GM12878 (cell line): ENCODE measurements around the gene IFI6. TPM values are rescaled to one million over a fixed set of nuclear protein-coding genes. Genes with fewer than 3 reads are reported as not detected.

Source experiments
- CBX5 ChIP-seq: sonication (generic); IDR thresholded peaks from 2 replicates; pipeline ENCODE4 v1.6.1; 2016; ENCODE audit warnings: low read depth, moderate library complexity, mild to moderate bottlenecking, inconsistent platforms
- EP300 ChIP-seq, 2 experiments: fragments of 150-350 bp in 1 of 2; IDR thresholded peaks; 2 replicates each; pipeline ENCODE4 v1.6.1; 2011 to 2012; ENCODE audit warnings: low read depth in 2 of 2, low read length in 2 of 2, borderline replicate concordance in 1 of 2, improper control_type of control experiment in 1 of 2, inconsistent platforms in 1 of 2; ENCODE audit not compliant: control insufficient read depth in 1 of 2
- IRF3 ChIP-seq: fragments of 450-650 bp; IDR thresholded peaks from 2 replicates; pipeline ENCODE4 v1.6.1; 2014; ENCODE audit warnings: mild to moderate bottlenecking
- JUND ChIP-seq: IDR thresholded peaks from 2 replicates; pipeline ENCODE4 v1.6.1; 2012; ENCODE audit warnings: low read depth, mild to moderate bottlenecking, low read length, improper control_type of control experiment, moderate library complexity
- NBN ChIP-seq: fragments of 450-650 bp; IDR thresholded peaks from 2 replicates; pipeline ENCODE4 v1.6.1; 2016
- NFXL1 ChIP-seq: fragments of 450-650 bp; IDR thresholded peaks from 2 replicates; pipeline ENCODE4 v1.6.1; 2017; ENCODE audit warnings: antibody characterized with exemption, mild to moderate bottlenecking, borderline replicate concordance
- NR2F1 ChIP-seq: fragments of 450-650 bp; conservative IDR thresholded peaks from 2 replicates; pipeline ENCODE4 v1.6.1; 2017; ENCODE audit warnings: mild to moderate bottlenecking
- POLR2A ChIP-seq: IDR thresholded peaks from 2 replicates; pipeline ENCODE4 v1.6.1; 2011; ENCODE audit warnings: low read depth, mild to moderate bottlenecking, low read length
- POLR2AphosphoS2 ChIP-seq: IDR thresholded peaks from 2 replicates; pipeline ENCODE4 v1.6.1; 2011; ENCODE audit warnings: low read depth, mild to moderate bottlenecking, low read length, improper control_type of control experiment, moderate library complexity
- POU2F2 ChIP-seq: IDR thresholded peaks from 3 replicates; pipeline ENCODE4 v1.6.1; 2011; ENCODE audit warnings: low read depth, mild to moderate bottlenecking, low read length, borderline replicate concordance
- RAD51 ChIP-seq: fragments of 450-650 bp; IDR thresholded peaks from 2 replicates; pipeline ENCODE4 v1.6.1; 2016; ENCODE audit warnings: moderate library complexity, mild to moderate bottlenecking, inconsistent platforms
- STAT1 ChIP-seq: fragments of 450-650 bp; conservative IDR thresholded peaks from 2 replicates; pipeline ENCODE4 v1.6.1; 2014; ENCODE audit warnings: antibody characterized with exemption, mild to moderate bottlenecking
- STAT3 ChIP-seq: IDR thresholded peaks from 2 replicates; pipeline ENCODE4 v1.6.1; 2011; ENCODE audit warnings: low read depth, low read length, improper control_type of control experiment
- YBX1 ChIP-seq: fragments of 450-650 bp; IDR thresholded peaks from 2 replicates; pipeline ENCODE4 v1.6.1; 2016; ENCODE audit warnings: antibody characterized with exemption
- ZBTB4 ChIP-seq: fragments of 450-650 bp; formaldehyde crosslinking; IDR thresholded peaks from 2 replicates; pipeline ENCODE4 v1.4.0; 2022; ENCODE audit warnings: mild to moderate bottlenecking, moderate library complexity
- ZNF217 ChIP-seq: fragments of 450-650 bp; IDR thresholded peaks from 2 replicates; pipeline ENCODE4 v1.6.1; 2017; ENCODE audit warnings: antibody characterized with exemption, mild to moderate bottlenecking
- polyA plus RNA-seq, 11 experiments: library from polyadenylated mRNA; depleted of rRNA in 4 of 11; unstranded in 6 of 11; stranded (reverse) in 5 of 11; fragments of >200 nt; fragmentation: Nextera tagmentation in 4 of 11; fragmentation: Illumina TruSeq in 1 of 11; extraction: Ambion mirVana in 4 of 11; extraction: Trizol in 1 of 11; gene quantifications; 1 replicate in 1 of 11; 2 replicates in 10 of 11; pipeline versions ENCODE4 v1.2.1 to v1.2.3, GENCODE V29; 2011 to 2016; ENCODE audit warnings: inconsistent platforms in 2 of 11, missing spikeins in 2 of 11, low read depth in 1 of 11
- total RNA-seq, 4 experiments: library from RNA; depleted of rRNA in 3 of 4; stranded (reverse); fragments of >200 nt in 3 of 4; fragmentation: Illumina TruSeq in 1 of 4; extraction: Trizol in 1 of 4; gene quantifications; 2 replicates each; pipeline versions ENCODE4 v1.2.1 to v1.2.3, GENCODE V29; 2013 to 2021
- TF ChIP-seq, protein P1 (sequence below): fragments of 450-650 bp; IDR thresholded peaks from 2 replicates; pipeline ENCODE4 v1.6.1; 2017; ENCODE audit warnings: mild to moderate bottlenecking, moderate library complexity
- TF ChIP-seq, protein P2 (sequence below): IDR thresholded peaks from 2 replicates; pipeline ENCODE4 v1.6.1; 2012; ENCODE audit warnings: low read depth, low read length, improper control_type of control experiment
- TF ChIP-seq, protein P3 (sequence below): IDR thresholded peaks from 2 replicates; pipeline ENCODE4 v1.6.1; 2012; ENCODE audit warnings: low read depth, low read length, improper control_type of control experiment

The IFI6 gene
- total and polyA plus RNA-seq, 10 of the 15 experiments (the other 5 are each of a cell fraction or from before 2014, with no cell fraction given) = 5.6 to 123 (median 69.0) TPM

DNA sequence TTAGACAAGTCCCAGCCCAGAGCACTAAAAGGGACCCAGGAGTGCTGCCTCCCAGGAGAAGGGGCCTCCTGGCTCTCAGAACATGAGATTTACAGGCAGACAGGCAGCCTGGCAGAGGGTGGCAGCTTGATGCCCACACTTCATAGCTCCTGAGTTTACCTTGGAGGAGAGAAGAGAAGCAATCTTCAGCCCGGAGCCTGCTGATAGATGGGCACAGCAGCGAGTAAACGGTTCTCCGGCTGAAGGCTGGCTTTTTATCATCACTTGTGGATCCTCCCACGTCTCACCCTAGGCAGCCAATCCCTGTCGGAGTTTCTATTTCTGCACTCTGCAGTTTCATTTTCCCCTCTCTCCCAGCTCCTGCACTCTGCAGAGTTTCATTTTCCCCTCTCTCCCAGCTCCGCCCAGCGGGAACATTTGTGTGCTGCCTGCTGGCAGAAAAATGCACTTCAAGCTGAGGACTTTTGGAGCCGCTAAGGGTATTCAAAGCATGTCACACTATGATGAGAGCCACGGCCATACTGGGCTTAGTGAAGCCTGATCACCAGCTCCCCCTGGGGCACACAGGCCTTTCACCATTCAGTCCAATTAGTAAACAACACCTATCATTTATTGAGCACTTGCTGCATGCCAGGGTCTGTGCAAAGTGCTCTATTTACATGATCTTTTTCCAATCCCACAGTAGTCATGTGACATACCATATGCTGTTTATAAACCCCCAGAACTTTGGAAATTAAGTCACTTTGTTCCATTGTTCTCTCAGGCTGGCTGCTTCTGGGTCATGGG lies at the start of gene IFI6 (continued):
- TF ChIP-seq, protein P1, sequence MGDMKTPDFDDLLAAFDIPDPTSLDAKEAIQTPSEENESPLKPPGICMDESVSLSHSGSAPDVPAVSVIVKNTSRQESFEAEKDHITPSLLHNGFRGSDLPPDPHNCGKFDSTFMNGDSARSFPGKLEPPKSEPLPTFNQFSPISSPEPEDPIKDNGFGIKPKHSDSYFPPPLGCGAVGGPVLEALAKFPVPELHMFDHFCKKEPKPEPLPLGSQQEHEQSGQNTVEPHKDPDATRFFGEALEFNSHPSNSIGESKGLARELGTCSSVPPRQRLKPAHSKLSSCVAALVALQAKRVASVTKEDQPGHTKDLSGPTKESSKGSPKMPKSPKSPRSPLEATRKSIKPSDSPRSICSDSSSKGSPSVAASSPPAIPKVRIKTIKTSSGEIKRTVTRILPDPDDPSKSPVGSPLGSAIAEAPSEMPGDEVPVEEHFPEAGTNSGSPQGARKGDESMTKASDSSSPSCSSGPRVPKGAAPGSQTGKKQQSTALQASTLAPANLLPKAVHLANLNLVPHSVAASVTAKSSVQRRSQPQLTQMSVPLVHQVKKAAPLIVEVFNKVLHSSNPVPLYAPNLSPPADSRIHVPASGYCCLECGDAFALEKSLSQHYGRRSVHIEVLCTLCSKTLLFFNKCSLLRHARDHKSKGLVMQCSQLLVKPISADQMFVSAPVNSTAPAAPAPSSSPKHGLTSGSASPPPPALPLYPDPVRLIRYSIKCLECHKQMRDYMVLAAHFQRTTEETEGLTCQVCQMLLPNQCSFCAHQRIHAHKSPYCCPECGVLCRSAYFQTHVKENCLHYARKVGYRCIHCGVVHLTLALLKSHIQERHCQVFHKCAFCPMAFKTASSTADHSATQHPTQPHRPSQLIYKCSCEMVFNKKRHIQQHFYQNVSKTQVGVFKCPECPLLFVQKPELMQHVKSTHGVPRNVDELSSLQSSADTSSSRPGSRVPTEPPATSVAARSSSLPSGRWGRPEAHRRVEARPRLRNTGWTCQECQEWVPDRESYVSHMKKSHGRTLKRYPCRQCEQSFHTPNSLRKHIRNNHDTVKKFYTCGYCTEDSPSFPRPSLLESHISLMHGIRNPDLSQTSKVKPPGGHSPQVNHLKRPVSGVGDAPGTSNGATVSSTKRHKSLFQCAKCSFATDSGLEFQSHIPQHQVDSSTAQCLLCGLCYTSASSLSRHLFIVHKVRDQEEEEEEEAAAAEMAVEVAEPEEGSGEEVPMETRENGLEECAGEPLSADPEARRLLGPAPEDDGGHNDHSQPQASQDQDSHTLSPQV = no peak
- TF ChIP-seq JUND (no peak), EP300 (IDR thresholded peaks at IDR 0.05; ENCODE audit: borderline replicate concordance in 1 of 2, control insufficient read depth in 1 of 2, low read depth in 2 of 2, low read length in 2 of 2) (no peak), RAD51 (peak; percentile 71), STAT1 (0 out of 2 replicates have a peak, but pooled peaks have one; percentile 44), NFXL1 (no peak), CBX5 (no peak), NBN (peak; percentile 39; the same call in 1 of the 2 replicates), POU2F2 (peak; percentile 62; the same call in 1 of the 3 replicates), IRF3 (no peak), ZBTB4 (no peak), NR2F1 (no peak), STAT3 (no peak), YBX1 (no peak), POLR2AphosphoS2 (peak; percentile 39; the same call in 1 of the 2 replicates), ZNF217 (peak; percentile 35; the same call in 1 of the 2 replicates), POLR2A (peak; percentile 91)
- TF ChIP-seq, protein P2, sequence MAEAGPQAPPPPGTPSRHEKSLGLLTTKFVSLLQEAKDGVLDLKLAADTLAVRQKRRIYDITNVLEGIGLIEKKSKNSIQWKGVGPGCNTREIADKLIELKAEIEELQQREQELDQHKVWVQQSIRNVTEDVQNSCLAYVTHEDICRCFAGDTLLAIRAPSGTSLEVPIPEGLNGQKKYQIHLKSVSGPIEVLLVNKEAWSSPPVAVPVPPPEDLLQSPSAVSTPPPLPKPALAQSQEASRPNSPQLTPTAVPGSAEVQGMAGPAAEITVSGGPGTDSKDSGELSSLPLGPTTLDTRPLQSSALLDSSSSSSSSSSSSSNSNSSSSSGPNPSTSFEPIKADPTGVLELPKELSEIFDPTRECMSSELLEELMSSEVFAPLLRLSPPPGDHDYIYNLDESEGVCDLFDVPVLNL = no peak
- TF ChIP-seq, protein P3, sequence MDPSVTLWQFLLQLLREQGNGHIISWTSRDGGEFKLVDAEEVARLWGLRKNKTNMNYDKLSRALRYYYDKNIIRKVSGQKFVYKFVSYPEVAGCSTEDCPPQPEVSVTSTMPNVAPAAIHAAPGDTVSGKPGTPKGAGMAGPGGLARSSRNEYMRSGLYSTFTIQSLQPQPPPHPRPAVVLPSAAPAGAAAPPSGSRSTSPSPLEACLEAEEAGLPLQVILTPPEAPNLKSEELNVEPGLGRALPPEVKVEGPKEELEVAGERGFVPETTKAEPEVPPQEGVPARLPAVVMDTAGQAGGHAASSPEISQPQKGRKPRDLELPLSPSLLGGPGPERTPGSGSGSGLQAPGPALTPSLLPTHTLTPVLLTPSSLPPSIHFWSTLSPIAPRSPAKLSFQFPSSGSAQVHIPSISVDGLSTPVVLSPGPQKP = no peak
